Astrocyte (in vitro differentiated cells and primary cell): ENCODE data around the gene VGLL3. TPM values are rescaled to one million over a fixed set of nuclear protein-coding genes. Genes with fewer than 3 reads are reported as not detected.

Experiments
- DNase-seq: peaks from one replicate; pipeline ENCODE4 v3.0.0-alpha.2; 2010; ENCODE audit warnings: low read depth
- FAIRE-seq: peaks from 2 replicates; lab custom pipeline; 2011; peaks lifted over from hg19 to GRCh38; lab: Jason Lieb, UNC
- H2AFZ ChIP-seq: 2 replicates; pipeline ENCODE4 v1.6.0; 2012; ENCODE audit warnings: low read depth, low read length, inconsistent platforms
- H3K27ac ChIP-seq: 2 replicates; pipeline ENCODE4 v1.5.1; 2011; ENCODE audit warnings: low read depth, low read length, inconsistent platforms
- H3K27me3 ChIP-seq: 2 replicates; pipeline ENCODE4 v1.6.0; 2011; ENCODE audit warnings: low read length, inconsistent platforms; ENCODE audit not compliant: insufficient read depth
- H3K36me3 ChIP-seq: 2 replicates; pipeline ENCODE4 v1.5.1; 2011; ENCODE audit warnings: low read length, inconsistent platforms; ENCODE audit not compliant: insufficient read depth
- H3K4me1 ChIP-seq: 2 replicates; pipeline ENCODE4 v1.5.1; 2011; ENCODE audit warnings: low read length, inconsistent platforms; ENCODE audit not compliant: insufficient read depth
- H3K4me2 ChIP-seq: 2 replicates; pipeline ENCODE4 v1.6.0; 2012; ENCODE audit warnings: low read length, inconsistent platforms
- H3K4me3 ChIP-seq: 2 replicates; pipeline ENCODE4 v1.5.1; 2011; ENCODE audit warnings: low read depth, mild to moderate bottlenecking, low read length, inconsistent platforms; ENCODE audit not compliant: insufficient read depth
- H3K79me2 ChIP-seq: 2 replicates; pipeline ENCODE4 v1.6.0; 2012; ENCODE audit warnings: mild to moderate bottlenecking, low read length, inconsistent platforms; ENCODE audit not compliant: insufficient read depth
- H3K9ac ChIP-seq: 2 replicates; pipeline ENCODE4 v1.6.0; 2012; ENCODE audit warnings: mild to moderate bottlenecking, low read length, inconsistent platforms
- H3K9me3 ChIP-seq: 2 replicates; pipeline ENCODE4 v1.5.1; 2012; ENCODE audit warnings: low read depth, mild to moderate bottlenecking, low read length, inconsistent platforms; ENCODE audit not compliant: insufficient read depth
- H4K20me1 ChIP-seq: 2 replicates; pipeline ENCODE4 v1.6.0; 2012; ENCODE audit warnings: low read length, inconsistent platforms; ENCODE audit not compliant: insufficient read depth
- H3K27ac Mint-ChIP-seq: one replicate; pipeline ENCODE4 v1.8.0; 2021; ENCODE audit warnings: mild to moderate bottlenecking, mixed read lengths; ENCODE audit not compliant: unreplicated experiment
- H3K27me3 Mint-ChIP-seq: one replicate; pipeline ENCODE4 v1.8.0; 2021; ENCODE audit warnings: low read depth, mixed read lengths; ENCODE audit not compliant: unreplicated experiment
- H3K36me3 Mint-ChIP-seq: one replicate; pipeline ENCODE4 v1.8.0; 2021; ENCODE audit warnings: low read depth, mixed read lengths; ENCODE audit not compliant: unreplicated experiment
- H3K4me1 Mint-ChIP-seq: one replicate; pipeline ENCODE4 v1.8.0; 2021; ENCODE audit warnings: low read depth, mixed read lengths; ENCODE audit not compliant: unreplicated experiment
- H3K4me3 Mint-ChIP-seq: one replicate; pipeline ENCODE4 v1.8.0; 2021; ENCODE audit warnings: mild to moderate bottlenecking, moderate library complexity, mixed read lengths; ENCODE audit not compliant: unreplicated experiment
- H3K9me3 Mint-ChIP-seq: one replicate; pipeline ENCODE4 v1.8.0; 2021; ENCODE audit warnings: mild to moderate bottlenecking, mixed read lengths; ENCODE audit not compliant: unreplicated experiment
- CTCF ChIP-seq: IDR thresholded peaks from 2 replicates; pipeline ENCODE4 v1.5.1; 2011; ENCODE audit warnings: low read depth, mild to moderate bottlenecking, inconsistent platforms, low read length, moderate library complexity; ENCODE audit not compliant: insufficient read depth
- EZH2 ChIP-seq: IDR thresholded peaks from 2 replicates; pipeline ENCODE4 v1.6.1; 2012; ENCODE audit warnings: mild to moderate bottlenecking, low read length, inconsistent platforms; ENCODE audit not compliant: insufficient read depth
- total RNA-seq: library from RNA; stranded (reverse); gene quantifications from 2 replicates; pipeline ENCODE4 v1.2.1, GENCODE V29; 2021

The VGLL3 gene
- total RNA-seq, 1 donor from 2014 or later = 63.7 TPM

DNA sequence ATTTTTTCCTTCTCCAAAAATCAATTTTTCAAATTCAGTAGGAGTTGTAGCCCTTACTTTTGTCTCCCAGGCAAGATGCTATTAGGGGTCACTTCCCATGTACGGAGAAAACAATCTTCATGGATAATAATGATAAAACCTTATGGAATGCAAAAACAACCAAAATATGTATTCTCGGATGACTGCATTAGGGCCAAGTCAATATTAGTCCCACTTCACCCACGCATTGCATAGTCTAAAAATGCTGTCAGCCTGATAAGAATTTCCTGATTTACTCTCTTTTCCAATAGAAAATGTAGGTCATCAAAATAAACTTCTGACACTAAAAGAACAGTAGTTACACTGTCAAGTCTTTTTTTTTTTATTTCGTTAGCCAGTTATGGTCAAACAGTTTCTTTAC lies 2.7 kb downstream of the VGLL3 start:
- H3K36me3 Mint-ChIP-seq = no peaks in the 10 kb centered on the region
- FAIRE-seq = peak; percentile 86
- Histone ChIP-seq H2AFZ (no peak overlapping the region), H3K4me3 (peak overlapping the region; percentile 98), H3K9me3 (no peaks in the 10 kb centered on the region), H3K27ac (peak overlapping the region; percentile 96), H4K20me1 (no peaks in the 10 kb centered on the region), H3K27me3 (no peaks in the 10 kb centered on the region), H3K4me2 (peak overlapping the region; percentile 91), H3K36me3 (peaks cover 3% of the 10 kb centered on the region), H3K79me2 (peaks cover 78% of the 10 kb centered on the region), H3K4me1 (peaks cover 51% of the 10 kb centered on the region), H3K9ac (peak overlapping the region; percentile 99)
- peaks cover 36% of the 10 kb centered on the region for H3K4me1 Mint-ChIP-seq
- H3K9me3 Mint-ChIP-seq = no peaks in the 10 kb centered on the region
- DNase-seq = peak; percentile 95
- no peak for TF ChIP-seq EZH2
- no peak for TF ChIP-seq CTCF
- H3K4me3 Mint-ChIP-seq = peak overlapping the region; percentile 82
- no peaks in the 10 kb centered on the region for H3K27me3 Mint-ChIP-seq
- peak overlapping the region; percentile 93 for H3K27ac Mint-ChIP-seq

GRCh38 chr3:86987421-86987715 lies 3.6 kb downstream of the VGLL3 start:
- no peaks in the 10 kb centered on the region for H3K9me3 Mint-ChIP-seq
- peak overlapping the region; percentile 40 for H3K4me3 Mint-ChIP-seq
- FAIRE-seq (no peak), DNase-seq (no peak)
- H3K79me2 ChIP-seq = peaks cover 87% of the 10 kb centered on the region
- no peaks in the 10 kb centered on the region for H3K9me3 ChIP-seq
- H3K27me3 ChIP-seq = no peaks in the 10 kb centered on the region
- peak overlapping the region; percentile 64 for H3K27ac Mint-ChIP-seq
- peak overlapping the region; percentile 96 for H3K27ac ChIP-seq
- H3K4me1 ChIP-seq = peaks cover 53% of the 10 kb centered on the region
- H4K20me1 ChIP-seq = no peaks in the 10 kb centered on the region
- H3K36me3 Mint-ChIP-seq = no peaks in the 10 kb centered on the region
- TF ChIP-seq CTCF (no peak), EZH2 (no peak)
- H3K36me3 ChIP-seq = peaks cover 5% of the 10 kb centered on the region
- H2AFZ ChIP-seq = no peak overlapping the region
- H3K4me1 Mint-ChIP-seq = peaks cover 45% of the 10 kb centered on the region
- H3K27me3 Mint-ChIP-seq = no peaks in the 10 kb centered on the region
- H3K4me2 ChIP-seq = peak overlapping the region; percentile 91
- H3K9ac ChIP-seq = peak overlapping the region; percentile 99
- peak overlapping the region; percentile 98 for H3K4me3 ChIP-seq

GRCh38 chr3:86986671-86987420 lies 4.1 kb downstream of the VGLL3 start:
- H3K36me3 Mint-ChIP-seq = no peaks in the 10 kb centered on the region
- H3K27me3 Mint-ChIP-seq = no peaks in the 10 kb centered on the region
- TF ChIP-seq CTCF = no peak
- no peak for TF ChIP-seq EZH2
- Histone ChIP-seq H3K9ac (peak overlapping the region; percentile 99), H3K27me3 (no peaks in the 10 kb centered on the region), H3K36me3 (peaks cover 5% of the 10 kb centered on the region), H3K79me2 (peaks cover 91% of the 10 kb centered on the region), H4K20me1 (no peaks in the 10 kb centered on the region), H3K4me1 (peaks cover 48% of the 10 kb centered on the region), H2AFZ (no peak overlapping the region), H3K4me2 (peak overlapping the region; percentile 91), H3K27ac (peak overlapping the region; percentile 96), H3K9me3 (no peaks in the 10 kb centered on the region), H3K4me3 (peak overlapping the region; percentile 98)
- no peak overlapping the region for H3K27ac Mint-ChIP-seq
- DNase-seq (peak; percentile 56), FAIRE-seq (peak; percentile 80)
- H3K4me3 Mint-ChIP-seq = peak overlapping the region; percentile 40
- H3K4me1 Mint-ChIP-seq = peaks cover 43% of the 10 kb centered on the region
- no peaks in the 10 kb centered on the region for H3K9me3 Mint-ChIP-seq
